ENCODE results near the gene ZSCAN21. TPM values are rescaled to one million over a fixed set of nuclear protein-coding genes. Genes with fewer than 3 reads are reported as not detected.

Gene ZSCAN21
- total and polyA plus RNA-seq, 12 donors, result 5.4 to 10.0 (median 6.9) TPM

DNA sequence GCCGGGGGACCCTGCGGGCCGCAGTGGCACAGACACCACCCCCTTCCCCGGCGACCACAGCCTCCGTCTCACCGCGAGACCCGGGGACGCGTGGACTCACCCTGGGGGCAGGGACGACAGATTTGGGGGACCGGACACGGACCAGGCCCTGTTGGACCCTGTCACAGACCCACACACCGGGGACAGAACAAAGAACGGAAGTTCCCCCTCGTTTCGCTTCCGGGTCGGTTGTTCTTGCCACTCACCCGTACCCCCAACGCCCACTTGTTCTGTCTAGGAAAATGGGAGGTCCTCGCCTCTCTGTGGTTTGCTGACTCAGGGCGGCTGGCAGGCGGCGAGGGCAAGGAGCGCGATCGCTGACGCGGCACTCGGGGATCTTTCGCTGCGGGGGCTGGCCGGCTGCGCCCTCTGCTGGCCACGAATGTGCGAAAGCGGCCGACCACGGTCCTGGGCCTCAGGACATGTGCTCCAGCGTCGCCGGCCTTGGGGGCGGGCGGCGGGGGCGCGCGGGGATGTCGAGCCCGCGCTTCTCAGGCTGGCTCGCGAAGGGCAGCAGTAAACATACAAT is 32.0 kb downstream of the ZSCAN21 start, which contains the start of gene ZNF3:
ZNF3 (minus strand) TSS at position 189 of the 568 bp plus-strand sequence. CDS start 4,366 bp downstream, outside the sequence.
- peak; percentile 96 to 98 (median 96) for ATAC-seq
- Histone ChIP-seq H3K36me3 (peaks cover 0 to 37% (median 18%) of the 10 kb centered on the region in 9 donors), H3K4me1 (peaks cover 7 to 42% (median 35%) of the 10 kb centered on the region in 9 donors), H3K9me3 (no peaks in the 10 kb centered on the region), H3K27me3 (no peaks in the 10 kb centered on the region), H3K27ac (peak within 1 kb of the TSS; percentile 65 to 96 (median 89)), H3K4me3 (peak within 1 kb of the TSS; percentile 71 to 99 (median 90))
- WGBS, 2 donors, result 1% methylated on average over 54 to 55 of the region's 55 CpGs
- peak; percentile 98 to 99 for DNase-seq
- TF ChIP-seq, protein P1, sequence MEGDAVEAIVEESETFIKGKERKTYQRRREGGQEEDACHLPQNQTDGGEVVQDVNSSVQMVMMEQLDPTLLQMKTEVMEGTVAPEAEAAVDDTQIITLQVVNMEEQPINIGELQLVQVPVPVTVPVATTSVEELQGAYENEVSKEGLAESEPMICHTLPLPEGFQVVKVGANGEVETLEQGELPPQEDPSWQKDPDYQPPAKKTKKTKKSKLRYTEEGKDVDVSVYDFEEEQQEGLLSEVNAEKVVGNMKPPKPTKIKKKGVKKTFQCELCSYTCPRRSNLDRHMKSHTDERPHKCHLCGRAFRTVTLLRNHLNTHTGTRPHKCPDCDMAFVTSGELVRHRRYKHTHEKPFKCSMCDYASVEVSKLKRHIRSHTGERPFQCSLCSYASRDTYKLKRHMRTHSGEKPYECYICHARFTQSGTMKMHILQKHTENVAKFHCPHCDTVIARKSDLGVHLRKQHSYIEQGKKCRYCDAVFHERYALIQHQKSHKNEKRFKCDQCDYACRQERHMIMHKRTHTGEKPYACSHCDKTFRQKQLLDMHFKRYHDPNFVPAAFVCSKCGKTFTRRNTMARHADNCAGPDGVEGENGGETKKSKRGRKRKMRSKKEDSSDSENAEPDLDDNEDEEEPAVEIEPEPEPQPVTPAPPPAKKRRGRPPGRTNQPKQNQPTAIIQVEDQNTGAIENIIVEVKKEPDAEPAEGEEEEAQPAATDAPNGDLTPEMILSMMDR (IDR thresholded peaks at IDR 0.05), result peak; percentile 85 to 99 (median 95)
- intact Hi-C loops (cut with DNase I), result loop anchor here in 6 of 10 donors (1.0 to 10.0 kb wide), 8 partner anchors 34 to 167 kb away; partner anchors contain the start of genes TRIM4 (in 2 of the 6), MBLAC1 (in 1 of the 6) and ZSCAN21 (in 1 of the 6)

DNA sequence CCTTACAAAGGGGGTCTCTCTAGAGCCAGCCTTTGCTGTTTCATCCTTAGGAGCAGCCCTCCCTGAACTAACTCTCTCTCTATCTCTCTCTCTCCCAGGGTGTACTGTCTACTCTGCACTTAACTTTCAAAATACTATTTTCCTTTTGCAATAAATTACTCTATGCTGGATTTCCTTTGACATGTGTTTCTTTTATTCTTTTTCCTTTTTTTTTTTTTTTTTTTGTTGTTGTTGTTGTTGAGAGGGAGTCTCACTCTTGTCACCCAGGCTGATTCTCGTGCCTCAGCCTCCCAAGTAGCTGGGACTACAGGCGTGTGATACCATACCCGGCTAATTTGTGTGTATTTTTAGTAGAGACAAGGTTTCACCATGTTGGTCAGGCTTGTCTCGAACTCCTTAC is 33.4 kb downstream of the ZSCAN21 start:
- Histone ChIP-seq H3K4me1 (peaks cover 7 to 46% (median 37%) of the 10 kb centered on the region in 9 donors), H3K27me3 (no peaks in the 10 kb centered on the region), H3K9me3 (no peaks in the 10 kb centered on the region), H3K36me3 (peaks cover 0 to 23% (median 5%) of the 10 kb centered on the region in 9 donors), H3K4me3 (peak overlapping the region in 2 of 10 donors; percentile 71 to 94), H3K27ac (peak overlapping the region in 8 of 10 donors; percentile 37 to 96 (median 89))
- intact Hi-C loops (cut with DNase I), result loop anchor here in 6 of 10 donors (2.0 to 10.0 kb wide), 6 partner anchors 36 to 168 kb away; partner anchors contain the start of genes TRIM4 (in 2 of the 6) and ZSCAN21 (in 1 of the 6)
- TF ChIP-seq, protein P1 (IDR thresholded peaks at IDR 0.05), result no peak
- WGBS, 2 donors, result 53 to 58% methylated on average over 4 of the region's 4 CpGs
- DNase-seq (no peak), ATAC-seq (no peak)

GRCh38 chr7:100085515-100085914 is 35.9 kb downstream of the ZSCAN21 start:
- intact Hi-C loops (cut with DNase I), result loop anchor here in 3 of 10 donors (5.0 to 10.0 kb wide), 3 partner anchors 42 to 171 kb away; partner anchors contain the start of genes TRIM4 (in 2 of the 3) and MBLAC1 (in 1 of the 3)
- peak overlapping the region in 1 of 10 donors; percentile 95 for H3K27ac ChIP-seq
- peaks cover 5 to 50% (median 36%) of the 10 kb centered on the region in 9 donors for H3K4me1 ChIP-seq
- H3K4me3 ChIP-seq, result no peak overlapping the region
- ATAC-seq (no peak), DNase-seq (no peak)
- H3K36me3 ChIP-seq, result peaks cover 0 to 8% (median 0%) of the 10 kb centered on the region in 9 donors
- H3K9me3 ChIP-seq, result no peaks in the 10 kb centered on the region
- H3K27me3 ChIP-seq, result no peaks in the 10 kb centered on the region
- 56 to 69% methylated on average over 3 of the region's 3 CpGs for WGBS, 2 donors
- TF ChIP-seq, protein P1 (IDR thresholded peaks at IDR 0.05), result no peak

DNA sequence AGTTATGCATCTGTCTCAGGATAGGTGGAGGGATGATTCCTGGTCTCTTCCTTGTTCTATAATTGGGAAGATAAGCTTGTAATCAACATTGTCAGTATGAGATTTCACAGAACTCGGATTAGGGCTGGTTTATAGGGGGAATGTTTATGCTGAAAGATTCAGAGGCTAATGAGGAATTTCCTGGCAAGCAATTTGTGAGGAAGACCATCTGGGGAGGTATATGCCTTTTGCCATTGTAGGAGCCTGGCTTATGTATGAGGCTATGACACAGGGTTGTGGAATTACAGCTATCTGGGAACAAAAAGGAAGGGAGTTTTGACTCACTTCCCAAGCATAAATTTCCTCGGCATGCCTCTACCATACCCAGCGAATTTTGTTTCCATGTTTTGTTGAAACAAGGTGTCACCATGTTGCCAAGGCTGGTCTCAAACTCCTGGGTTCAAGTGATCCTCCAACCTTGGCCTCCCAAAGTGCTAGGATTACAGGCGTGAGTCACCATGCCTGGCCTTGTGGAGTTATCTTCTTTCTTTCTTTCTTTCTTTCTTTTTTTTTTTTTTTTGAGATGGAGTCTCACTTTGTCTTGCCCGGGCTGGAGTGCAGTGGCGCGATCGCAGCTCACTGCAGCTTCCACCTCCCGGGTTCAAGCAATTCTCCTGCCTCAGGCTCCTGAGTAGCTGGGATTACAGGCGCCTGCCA is 37.6 kb downstream of the ZSCAN21 start:
- Histone ChIP-seq H3K27ac (peak overlapping the region in 1 of 10 donors; percentile 95), H3K36me3 (peaks cover 0 to 25% (median 14%) of the 10 kb centered on the region in 9 donors), H3K27me3 (no peaks in the 10 kb centered on the region), H3K4me3 (no peak overlapping the region), H3K9me3 (no peaks in the 10 kb centered on the region), H3K4me1 (peaks cover 5 to 42% (median 27%) of the 10 kb centered on the region in 9 donors)
- WGBS, 2 donors, result 75 to 76% methylated on average over 10 of the region's 10 CpGs
- TF ChIP-seq, protein P1 (IDR thresholded peaks at IDR 0.05), result no peak
- ATAC-seq, result no peak
- DNase-seq, result no peak
- intact Hi-C loops (cut with DNase I), result loop anchor here in 3 of 10 donors (5.0 to 10.0 kb wide), 3 partner anchors 40 to 172 kb away; partner anchors contain the start of genes TRIM4 (in 2 of the 3) and MBLAC1 (in 1 of the 3)
